Midbrain (tissue), 1 donor: ENCODE measurements around the gene YWHAQ.

Source experiments
- DNase-seq: peaks from one replicate; lab custom pipeline; 2025; lab: John Stamatoyannopoulos, UW

YWHAQ gene

DNA sequence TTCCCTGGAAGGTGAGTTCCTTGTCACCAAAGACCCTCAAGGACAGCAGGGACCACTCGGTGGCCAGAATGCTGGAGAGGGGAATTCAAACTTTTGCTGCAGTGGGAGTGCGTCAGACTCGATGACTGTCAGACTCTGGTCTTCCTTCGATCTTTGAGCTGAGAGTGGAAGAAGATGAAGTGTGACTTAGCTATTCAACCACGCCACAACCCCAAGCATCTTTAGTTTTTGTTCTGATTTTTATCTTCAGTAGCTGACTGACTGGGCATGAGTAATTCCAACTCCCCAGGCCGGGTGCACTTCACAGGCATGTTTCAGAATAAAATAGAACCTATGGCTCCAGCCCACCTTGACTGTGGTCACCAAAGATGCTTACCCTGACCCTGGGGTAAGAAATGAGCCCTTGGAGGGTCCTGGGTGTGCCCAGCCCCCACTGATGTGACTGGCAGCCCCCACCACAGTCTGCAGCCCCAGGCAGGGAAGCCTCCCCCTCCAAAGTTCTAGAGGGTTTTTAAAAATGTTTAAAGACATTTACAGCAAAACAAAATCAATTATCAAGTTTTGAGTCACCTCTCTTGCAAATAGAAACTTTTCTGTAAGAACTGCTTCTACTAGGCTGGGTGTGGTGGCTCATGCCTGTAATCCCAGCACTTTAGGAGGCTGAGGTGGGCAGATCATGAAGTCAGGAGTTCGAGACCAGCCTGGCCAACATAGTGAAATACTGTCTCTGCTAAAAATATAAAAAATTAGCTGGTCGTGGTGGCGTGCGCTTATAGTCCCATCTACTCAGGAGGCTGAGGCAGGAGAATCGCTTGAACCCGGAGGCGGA is 24.9 kb upstream of the YWHAQ start:
- no peak for DNase-seq

DNA sequence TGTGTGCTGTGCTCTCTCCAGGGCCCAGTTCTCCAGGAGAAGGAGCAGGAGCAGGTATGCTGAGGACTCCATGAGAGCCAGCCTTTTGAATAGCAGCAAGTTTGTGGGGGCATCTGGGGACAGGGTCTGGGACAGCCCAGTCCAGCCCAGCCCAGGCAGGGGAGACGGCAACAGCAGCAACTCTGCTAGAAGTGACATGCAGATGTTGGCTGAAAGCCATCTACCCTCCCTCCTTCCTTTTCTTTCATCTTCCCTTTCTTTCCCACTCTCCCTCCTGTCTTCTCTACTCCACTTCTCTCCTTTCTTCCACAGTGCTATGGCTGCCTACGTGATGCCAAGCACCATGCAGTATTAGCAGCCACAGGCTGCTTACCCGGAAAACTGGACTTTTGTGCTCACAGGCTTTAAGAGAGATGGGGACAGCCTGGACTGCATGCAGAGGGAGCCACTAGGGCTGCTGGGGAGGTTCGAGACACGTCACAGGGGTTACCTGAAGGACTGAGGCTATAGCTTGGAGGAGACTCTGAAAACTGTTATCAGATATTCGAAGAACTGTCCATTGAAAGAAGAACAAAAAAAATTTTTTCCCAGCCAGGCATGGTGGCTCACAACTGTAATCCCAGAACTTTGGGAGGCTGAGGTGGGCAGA is 23.8 kb upstream of the YWHAQ start:
- DNase-seq = no peak

DNA sequence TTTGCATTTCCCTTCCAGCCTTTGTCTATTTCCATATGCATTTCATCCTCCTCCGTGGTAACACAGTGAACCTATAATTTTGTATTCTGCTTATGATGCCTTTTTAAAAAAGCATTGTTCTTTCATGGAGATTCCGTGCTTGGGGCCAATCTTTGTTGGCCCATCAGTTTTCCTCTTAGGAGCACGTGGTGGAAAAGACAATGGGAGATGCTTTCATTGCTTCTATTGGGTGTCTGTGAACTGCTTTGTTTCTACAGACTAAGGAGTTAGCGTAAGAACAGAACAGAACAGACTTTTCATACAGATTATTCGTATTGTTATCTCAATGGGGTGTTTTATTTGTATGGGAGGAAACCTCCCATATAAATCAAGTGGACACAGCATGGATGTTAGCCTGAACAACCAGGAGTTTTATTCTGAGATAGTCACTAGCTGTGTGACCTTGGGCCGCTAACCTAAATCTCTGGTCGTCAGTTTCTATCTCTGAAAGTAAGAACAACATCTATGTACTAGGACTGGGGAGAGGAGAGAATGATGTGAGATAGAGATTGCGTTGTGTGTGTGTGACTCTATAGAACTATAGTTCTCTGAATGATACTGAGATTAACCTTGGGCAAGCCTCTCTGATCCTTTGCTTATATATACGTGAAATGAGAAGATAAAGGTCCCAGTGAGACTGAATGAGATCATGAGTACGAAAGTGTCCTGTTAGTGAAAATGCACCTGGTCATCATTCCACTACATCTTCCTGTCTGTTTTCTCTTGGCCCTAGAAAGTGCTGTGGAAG is 22.9 kb upstream of the YWHAQ start:
- peak; percentile 75 for DNase-seq

DNA sequence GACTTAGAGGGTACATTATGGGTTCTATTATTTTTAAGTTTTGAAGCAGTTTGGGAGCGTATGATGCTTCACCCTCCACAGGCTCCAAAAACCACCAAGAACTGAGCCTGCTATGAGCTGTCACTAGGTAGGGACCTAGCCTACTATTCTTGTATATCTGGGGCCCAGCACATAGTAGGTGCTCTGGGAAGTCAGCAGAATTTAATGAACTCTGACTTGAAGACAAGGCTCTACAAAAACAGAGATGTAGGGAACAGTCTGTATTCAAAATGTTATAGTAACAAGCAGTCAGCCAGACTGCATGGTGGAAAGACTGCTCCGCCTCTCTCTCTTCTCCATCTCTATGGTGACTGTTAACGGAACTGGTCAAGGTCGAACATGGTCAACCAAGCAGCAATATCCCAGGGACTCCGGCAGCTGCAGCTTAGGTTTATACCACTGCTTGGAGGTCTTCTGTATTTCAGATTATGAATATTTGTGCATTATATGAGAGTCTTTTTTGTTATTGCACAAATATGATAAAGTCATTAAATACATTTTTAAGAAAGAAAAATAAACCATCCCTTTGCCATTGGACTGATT is 22.2 kb upstream of the YWHAQ start:
- no peak for DNase-seq

DNA sequence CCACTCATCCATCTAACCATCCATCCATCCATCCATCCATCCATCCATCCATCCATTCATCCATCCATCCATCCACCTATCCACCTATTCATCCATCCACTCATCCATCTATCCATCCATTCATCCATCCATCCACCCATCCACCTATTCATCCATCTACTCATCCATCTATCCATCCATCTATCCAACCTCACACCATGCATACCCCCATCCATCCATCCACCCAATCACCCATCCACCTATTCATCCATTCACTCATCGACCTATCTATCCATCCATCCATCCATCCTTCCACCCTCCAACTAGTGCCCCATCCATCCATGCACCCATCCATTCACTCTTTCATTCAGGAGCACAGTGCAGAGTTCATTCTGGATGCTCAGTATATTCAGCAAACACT is 21.5 kb upstream of the YWHAQ start:
- DNase-seq = no peak

DNA sequence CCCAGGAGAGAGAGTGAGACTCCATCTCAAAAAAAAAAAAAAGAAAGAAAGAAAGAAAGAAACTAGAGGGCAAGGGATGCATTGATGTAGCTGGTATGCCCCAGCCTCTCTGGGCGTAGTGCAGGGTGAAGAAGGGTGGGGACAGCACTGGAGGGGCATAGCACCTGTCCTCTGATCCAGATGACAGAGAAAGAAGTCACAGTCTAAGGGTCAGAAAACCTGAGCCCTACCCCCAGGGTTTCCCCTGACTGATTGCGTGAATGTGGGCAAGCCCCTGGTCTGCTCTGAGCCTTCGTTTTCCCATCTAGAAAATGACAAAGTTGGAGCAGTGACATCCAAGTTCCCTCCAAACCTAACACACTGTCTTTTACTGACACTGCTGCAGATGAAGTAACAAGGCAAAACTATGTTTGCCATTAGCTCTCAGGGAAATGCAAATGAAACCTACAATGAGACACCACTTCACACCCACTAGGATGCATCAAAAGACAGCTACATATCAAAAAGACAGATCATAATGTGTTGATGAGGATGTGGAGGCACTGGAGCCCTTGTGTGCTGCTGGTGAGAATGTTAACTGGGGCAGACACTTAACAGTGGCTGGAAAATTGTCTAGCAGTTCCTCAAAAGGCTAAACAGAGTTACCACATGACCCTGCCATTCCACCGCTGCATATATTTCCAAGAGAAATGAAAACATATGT is 19.5 kb upstream of the YWHAQ start:
- DNase-seq = no peak

DNA sequence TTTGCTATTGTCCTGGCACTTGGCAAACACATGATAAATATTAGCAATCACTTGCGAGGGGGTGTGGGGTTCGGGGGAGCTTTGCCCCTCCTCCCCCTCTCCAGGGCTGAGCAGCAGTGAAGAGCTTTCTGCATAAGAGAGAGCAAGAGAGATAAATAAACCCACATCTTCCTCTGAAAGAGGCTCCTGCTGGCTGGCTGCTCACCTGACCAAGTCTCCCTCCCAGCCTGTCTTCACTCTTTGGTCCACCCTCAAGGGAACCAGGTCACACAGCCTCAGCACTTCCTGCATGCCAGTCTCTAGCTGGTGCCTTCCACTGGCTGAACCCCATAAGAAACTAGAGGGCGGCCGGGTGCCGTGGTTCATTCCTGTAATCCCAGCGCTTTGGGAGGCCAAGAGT is 18.5 kb upstream of the YWHAQ start:
- no peak for DNase-seq

DNA sequence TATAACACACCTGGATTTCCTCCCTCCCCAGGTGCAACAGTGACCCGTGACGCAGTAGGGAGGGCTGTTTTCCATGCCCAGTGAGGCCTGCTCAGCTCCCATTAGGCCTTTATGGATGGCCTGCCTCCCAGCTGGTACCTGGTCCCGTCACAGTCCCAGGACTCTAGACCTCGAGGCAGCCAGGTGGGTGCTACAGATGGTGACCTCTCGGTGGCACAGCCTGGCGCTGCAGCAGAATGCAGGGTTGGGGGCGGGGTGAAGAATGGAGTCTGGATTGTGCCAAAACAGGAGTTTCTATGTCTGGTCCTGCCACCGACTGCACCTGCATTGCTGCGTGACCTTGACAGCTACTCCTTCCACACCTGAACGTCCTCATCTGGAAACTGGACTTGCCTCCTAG is 18.0 kb upstream of the YWHAQ start:
- DNase-seq = no peak

DNA sequence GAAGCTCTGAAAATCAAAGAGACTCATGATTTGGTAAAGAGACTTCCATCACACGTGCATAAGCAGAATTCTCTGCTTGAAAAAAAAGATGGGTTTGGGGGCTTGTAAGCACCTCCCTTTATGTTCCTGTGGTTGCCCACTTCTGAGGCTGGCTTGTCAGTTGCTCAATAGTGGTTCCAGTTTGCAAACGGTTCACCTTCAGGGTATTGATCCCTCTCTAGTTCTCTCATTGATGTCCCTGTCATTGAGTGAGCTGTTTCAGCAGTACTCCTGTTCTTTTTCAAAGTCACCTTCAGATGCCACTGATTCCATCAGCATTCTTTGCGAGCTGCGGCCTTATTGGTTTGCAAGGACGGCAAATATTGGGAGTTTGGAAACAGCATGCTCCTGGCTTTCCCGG is 17.1 kb upstream of the YWHAQ start:
- DNase-seq = no peak

DNA sequence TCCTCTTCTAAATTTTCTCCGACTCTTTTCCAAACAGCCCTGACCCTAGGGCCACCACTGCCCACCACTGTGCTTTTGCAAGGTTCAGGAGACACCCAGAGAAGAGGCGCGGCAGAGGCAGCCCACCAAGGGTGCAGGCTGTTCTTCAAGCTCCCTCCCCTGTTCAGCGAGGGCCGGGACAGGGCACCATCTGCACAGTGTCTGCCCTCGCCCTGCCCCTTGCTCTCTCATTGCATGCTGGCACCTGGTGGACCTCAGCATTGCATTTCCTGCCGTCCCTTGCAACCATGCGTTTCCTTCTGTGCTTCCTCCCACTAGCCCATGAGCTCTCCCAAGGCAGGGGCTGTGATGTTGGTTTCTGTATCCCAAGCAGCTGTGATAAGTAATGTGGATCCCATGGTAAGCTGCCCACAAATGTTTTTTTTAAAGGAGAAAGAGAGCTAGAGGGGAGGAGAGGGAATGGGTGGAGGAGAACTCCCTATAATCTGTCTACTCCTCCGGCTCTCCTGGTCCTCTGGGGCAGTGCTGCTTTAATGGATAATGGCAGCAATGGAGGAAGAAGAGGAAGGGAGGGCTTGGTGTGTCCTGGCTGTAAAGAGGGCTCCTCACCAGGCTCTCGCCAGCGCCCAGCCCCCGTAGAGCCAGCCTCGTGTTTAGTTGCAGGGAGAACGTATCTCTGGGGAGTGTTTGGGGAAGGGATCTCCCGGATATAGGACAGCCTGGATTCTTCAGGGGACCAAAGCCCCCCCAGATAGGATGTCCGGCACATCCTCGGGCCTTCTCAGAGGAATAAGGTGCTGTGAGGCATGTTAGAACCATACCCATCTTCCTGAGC is 15.6 kb upstream of the YWHAQ start:
- no peak for DNase-seq

DNA sequence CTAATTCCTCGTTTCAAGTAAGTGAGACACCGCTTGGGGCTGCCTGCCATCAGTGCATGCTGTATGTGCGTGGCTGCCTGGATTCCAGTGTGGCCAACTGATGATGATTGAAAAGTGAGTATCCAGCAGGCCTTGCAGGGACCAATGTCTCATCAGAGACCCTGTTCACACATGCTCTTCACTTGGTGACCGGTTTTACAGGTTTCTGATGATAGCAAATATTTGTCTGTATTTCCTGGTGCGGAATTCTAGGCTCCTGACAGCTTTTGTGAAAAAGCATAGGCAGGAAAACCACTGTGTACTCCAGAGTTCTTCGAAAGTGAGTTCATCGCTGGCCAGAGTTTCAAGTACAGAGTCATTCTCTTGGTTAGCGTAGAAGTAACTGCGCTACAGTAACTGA is 13.8 kb upstream of the YWHAQ start:
- DNase-seq = no peak

DNA sequence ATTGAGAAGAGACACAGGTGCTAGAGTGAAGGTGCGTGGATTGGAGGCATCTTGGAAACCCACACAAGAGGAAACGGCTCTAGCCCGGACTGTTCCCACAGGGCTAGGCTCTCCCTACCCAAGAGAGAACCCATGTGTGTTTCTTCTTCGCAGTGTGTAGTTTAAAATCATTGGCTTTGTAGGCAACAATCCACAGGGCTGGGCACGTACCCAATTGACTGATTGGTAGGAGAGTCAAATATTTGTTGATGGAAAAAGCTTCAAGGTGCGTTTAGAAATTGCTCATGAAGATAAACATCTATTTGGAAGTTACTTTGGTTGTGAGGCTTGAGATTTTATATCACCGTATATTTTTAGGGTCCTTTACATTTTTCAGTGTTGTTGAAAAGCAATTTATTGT is 13.2 kb upstream of the YWHAQ start:
- DNase-seq = no peak

DNA sequence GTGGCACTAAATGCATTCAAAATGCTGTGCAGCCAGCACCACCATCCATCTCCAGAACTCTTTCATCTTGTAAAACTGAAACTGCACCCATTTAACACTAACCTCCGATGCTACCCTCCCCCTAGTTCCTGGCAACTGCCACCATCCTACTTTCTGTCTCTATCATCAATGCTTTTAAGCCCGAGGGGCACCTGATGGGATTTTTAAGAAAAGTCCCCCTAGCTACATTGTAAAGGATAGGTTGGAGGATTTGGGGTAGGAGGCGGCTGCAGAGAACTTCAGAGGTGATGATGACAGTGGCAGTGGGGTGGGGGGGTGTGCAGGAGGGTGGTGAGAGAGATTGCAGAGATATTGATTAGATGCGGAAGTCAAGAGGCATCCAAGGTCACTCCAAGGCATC is 10.8 kb upstream of the YWHAQ start:
- DNase-seq = no peak

DNA sequence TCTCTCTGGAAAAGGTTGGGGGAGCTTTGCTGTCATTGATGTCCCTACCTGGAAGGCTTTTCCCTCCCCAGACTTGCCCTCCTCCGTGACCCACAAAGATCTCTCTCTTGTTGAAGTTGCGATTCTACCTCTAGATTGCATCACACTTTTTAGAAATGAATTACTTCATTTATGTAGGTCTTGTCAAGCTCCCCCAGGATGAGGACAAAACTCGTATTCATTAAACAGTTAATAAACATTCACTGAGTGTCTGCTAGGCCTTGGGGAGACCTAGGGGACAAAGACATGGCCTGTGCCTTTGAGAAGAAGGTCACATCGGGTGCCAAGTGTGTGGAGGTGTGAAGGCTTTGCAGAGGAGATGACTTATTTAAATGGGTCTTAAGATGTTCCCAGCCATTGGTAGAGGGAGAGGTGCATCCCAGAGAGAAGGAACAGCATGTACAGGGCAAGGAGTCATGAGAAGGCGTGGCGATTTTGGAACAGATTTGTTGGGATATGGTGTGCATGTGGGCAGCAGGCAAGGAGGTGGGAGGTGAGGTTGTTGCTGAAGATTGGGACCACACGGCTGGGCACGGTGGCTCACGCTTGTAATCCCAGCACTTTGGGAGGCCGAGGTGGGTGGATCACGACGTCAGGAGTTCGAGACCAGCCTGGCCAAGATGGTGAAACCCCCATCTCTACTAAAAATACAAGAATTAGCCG is 9.8 kb upstream of the YWHAQ start:
- no peak for DNase-seq

DNA sequence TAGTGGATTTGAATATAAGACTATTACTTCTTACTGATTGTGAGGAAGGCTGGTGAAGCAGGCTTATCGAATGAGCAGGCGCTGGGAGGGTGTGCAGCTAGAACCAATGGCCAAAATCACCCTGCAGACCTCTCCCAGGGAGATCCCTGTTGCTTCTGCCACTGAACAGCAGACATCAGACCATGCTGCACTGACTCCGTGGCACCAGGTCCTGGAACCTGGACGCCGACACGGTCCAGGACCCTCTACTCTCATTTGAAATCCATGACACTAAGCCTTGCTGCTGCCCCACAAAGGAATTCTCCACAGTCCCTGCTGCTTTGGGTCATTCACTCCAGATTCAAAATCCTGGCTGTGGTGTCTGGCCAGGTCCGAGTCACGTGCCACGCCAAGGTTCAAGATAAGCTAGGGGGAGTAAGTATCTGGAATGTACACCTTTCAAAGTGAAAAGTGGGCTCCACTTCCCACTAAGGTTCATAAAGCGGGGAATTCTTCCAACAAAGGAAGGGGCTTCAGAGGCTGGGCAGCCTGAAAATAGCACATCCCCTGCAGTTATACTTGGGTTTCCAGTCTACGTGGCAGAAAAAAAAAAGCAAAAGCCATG is 9.0 kb upstream of the YWHAQ start:
- no peak for DNase-seq

DNA sequence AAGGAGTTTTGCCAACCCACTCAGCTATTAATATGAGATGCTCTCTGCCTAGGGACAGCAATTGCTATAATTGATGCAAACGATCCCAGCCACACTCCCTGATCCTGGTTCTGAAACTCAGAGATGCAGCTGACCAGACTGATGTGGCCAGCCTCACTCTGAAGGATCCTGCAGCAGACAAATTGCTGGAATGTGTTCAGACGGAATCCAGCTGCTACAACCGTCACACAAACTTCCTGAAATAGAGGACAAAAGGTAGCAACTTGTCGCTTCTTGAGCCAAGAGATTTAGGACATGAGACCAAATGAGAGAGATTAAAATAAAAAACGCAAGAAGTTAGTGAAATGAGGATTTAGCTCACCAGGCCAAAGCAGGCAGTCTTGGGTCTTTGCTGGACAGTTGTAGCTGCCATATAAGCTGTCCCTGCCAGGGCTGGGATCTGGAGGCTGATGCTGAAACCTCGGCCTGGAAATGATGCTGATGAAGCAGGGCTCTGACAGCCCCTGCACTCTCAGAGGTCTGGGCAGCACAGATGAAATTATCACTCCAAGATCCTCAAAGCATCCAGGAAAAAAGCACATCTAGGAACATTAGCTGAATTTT is 8.3 kb upstream of the YWHAQ start:
- peak; percentile 68 for DNase-seq

DNA sequence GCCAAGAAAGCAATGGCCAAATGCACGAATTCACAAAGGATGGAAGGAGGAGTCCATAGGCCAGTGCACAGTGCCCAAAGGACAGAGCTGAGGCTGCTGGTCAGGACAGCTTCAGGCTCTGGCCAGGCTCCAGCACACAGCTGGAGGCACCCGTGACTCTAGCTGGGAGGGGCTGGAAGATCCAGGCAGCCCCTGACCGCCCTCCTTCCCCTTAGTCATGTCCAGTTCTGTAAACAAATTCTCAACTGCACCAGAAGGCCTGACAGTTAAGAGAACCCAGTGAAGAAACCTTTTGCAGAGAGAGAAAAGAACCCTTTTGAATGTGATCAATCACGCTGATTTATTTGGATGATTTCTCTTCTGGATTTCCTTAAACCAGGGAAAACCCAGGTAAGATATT is 7.7 kb upstream of the YWHAQ start:
- peak; percentile 88 for DNase-seq

DNA sequence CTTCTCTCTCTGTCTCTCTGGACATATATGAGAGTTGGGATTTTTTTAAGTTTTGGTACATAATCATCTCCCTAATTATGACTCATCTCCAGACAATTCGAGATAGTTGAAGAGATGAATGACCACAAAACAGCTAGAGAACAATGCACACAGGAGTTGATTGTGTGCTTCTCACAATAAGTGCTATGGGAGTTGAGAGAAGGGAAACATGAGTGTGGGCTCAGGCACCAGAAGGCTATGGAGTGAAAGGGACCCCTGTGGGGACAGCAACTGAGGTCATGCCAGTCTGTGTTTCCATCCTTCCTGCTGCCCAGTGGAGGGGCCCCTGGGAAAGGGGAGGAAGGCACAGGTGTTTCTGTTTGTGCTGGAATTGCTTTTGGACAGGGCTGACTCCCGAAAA is 6.5 kb upstream of the YWHAQ start:
- DNase-seq = peak; percentile 80

DNA sequence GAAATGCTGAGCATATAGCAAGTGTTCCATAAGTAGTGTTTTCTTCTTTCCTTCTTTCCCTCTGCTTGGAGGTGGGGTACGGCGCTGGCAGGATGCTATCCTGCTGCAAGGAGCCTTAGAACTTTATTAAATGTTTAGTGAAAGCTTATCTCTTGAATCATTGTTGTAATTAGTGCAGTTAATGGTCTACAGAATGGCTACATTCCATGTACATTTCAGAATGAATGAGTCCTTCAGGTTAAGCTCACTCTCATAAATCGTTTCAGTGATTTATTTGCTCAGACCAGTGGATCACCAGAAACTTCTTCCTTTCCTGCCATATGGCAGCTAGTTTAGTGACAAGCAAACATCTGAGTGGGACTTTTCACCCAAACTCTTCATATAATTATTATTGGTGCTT is 3.3 kb upstream of the YWHAQ start:
- no peak for DNase-seq
